CMK (cell line): ENCODE data around the gene ST7.
"Not testable (repeated sequence)": the region's sequence is repeated elsewhere in the genome, so short reads cannot be mapped to it uniquely, and the experiment has no call there.

Source experiments
- DNase-seq: peaks from one replicate; pipeline ENCODE4 v3.0.0-alpha.2; 2010; ENCODE audit warnings: low read depth

Gene ST7

GRCh38 chr7:116950889-116951351, 2.4 kb upstream of the ST7 start:
- DNase-seq, result no peak

GRCh38 chr7:116951366-116952292, 1.7 kb upstream of the ST7 start:
- DNase-seq, result peak; percentile 39

- no peak for DNase-seq
Observed at GRCh38 chr7:116952635-116953371, 498 bp upstream of the ST7 start.

- peak; percentile 33 for DNase-seq
Observed at GRCh38 chr7:116953906-116954838, 871 bp downstream of the ST7 start.

- DNase-seq, result no peak
Observed at GRCh38 chr7:116955340-116955739, 2.0 kb downstream of the ST7 start.

GRCh38 chr7:116955801-116956476, 2.6 kb downstream of the ST7 start:
- DNase-seq, result no peak

- DNase-seq, result no peak
Observed at GRCh38 chr7:116956477-116956804, 3.1 kb downstream of the ST7 start.

- DNase-seq, result no peak
Observed at GRCh38 chr7:116957874-116958273, 4.6 kb downstream of the ST7 start.

- DNase-seq, result not testable (repeated sequence)
Observed at GRCh38 chr7:116961966-116962673, 8.8 kb downstream of the ST7 start.

GRCh38 chr7:116963234-116963633, 9.9 kb downstream of the ST7 start:
- DNase-seq, result no peak

- no peak for DNase-seq
Observed at GRCh38 chr7:116966601-116967000, 13.3 kb downstream of the ST7 start.

GRCh38 chr7:116967254-116967922, 14.1 kb downstream of the ST7 start:
- DNase-seq, result no peak

- no peak for DNase-seq
Observed at GRCh38 chr7:116967983-116968382, 14.7 kb downstream of the ST7 start.

GRCh38 chr7:116968631-116969030, 15.3 kb downstream of the ST7 start:
- DNase-seq, result no peak

- no peak for DNase-seq
Observed at GRCh38 chr7:116969371-116969902, 16.1 kb downstream of the ST7 start.

GRCh38 chr7:116970238-116970910, 17.1 kb downstream of the ST7 start:
- DNase-seq, result no peak

GRCh38 chr7:116971153-116971552, 17.9 kb downstream of the ST7 start:
- DNase-seq, result not testable (repeated sequence)

GRCh38 chr7:116971869-116972268, 18.6 kb downstream of the ST7 start:
- DNase-seq, result no peak

GRCh38 chr7:116975024-116975423, 21.7 kb downstream of the ST7 start:
- not testable (repeated sequence) for DNase-seq
